Esophagus squamous epithelium (tissue), 5 donors: ENCODE results near the gene IMMP2L. TPM values are rescaled to one million over a fixed set of nuclear protein-coding genes. Genes with fewer than 3 reads are reported as not detected.

ENCODE experiments used
- DNase-seq: peaks from one replicate; lab custom pipeline; 2025; lab: John Stamatoyannopoulos, UW
- H3K27ac ChIP-seq, 4 donors: fragments of 200-600 bp; sonication (generic); one replicate each; pipeline ENCODE4 v1.5.1; 2016 to 2019; ENCODE audit warnings: mild to moderate bottlenecking in 1 of 4
- H3K27me3 ChIP-seq, 4 donors: fragments of 200-600 bp; sonication (generic); 1 replicate in 3 of 4; 2 replicates in 1 of 4; pipeline versions ENCODE4 v1.5.1 to v1.6.0; 2017 to 2021; ENCODE audit warnings: antibody characterized with exemption in 1 of 4
- H3K36me3 ChIP-seq, 3 donors: fragments of 200-600 bp; sonication (generic); one replicate each; pipeline ENCODE4 v1.5.1; 2016 to 2019
- H3K4me1 ChIP-seq, 3 donors: fragments of 200-600 bp; sonication (generic); one replicate each; pipeline ENCODE4 v1.5.1; 2017 to 2019
- H3K4me3 ChIP-seq, 4 donors: fragments of 200-600 bp; sonication (generic); 1 replicate in 3 of 4; 2 replicates in 1 of 4; pipeline ENCODE4 v1.5.1; 2016 to 2019; ENCODE audit warnings: mild to moderate bottlenecking in 2 of 4, moderate library complexity in 1 of 4
- H3K9me3 ChIP-seq, 3 donors: fragments of 200-600 bp; sonication (generic); one replicate each; pipeline ENCODE4 v1.5.1; 2016 to 2019
- POLR2A ChIP-seq, 4 donors: fragments of 450-650 bp; IDR thresholded peaks; one replicate each; pipeline ENCODE4 v1.6.1; 2017; ENCODE audit warnings: antibody characterized with exemption in 4 of 4, mild to moderate bottlenecking in 4 of 4, moderate library complexity in 3 of 4
- WGBS, 2 donors: methylation state at CpG; one replicate each; pipeline ENCODE4 v1.1.5; 2018; 5-methylcytosine and 5-hydroxymethylcytosine counted together
- intact Hi-C: fragments of 100-400 bp; cut with DNase I; formaldehyde crosslinking; loops from one replicate; pipeline ENCODE4 v1.15.0; 2022
- total RNA-seq, 4 donors: library from RNA; depleted of rRNA; stranded (reverse); fragments of >200 nt; gene quantifications; one replicate each; pipeline ENCODE4 v1.1.0, GENCODE V29; 2016
- TF ChIP-seq, protein P1 (sequence below), 6 experiments: fragments of 450-650 bp in 4 of 6; fragments of 200-600 bp in 2 of 6; sonication (generic) in 2 of 6; IDR thresholded peaks; one replicate each; pipeline ENCODE4 v1.5.1; 2016 to 2019; ENCODE audit warnings: antibody characterized with exemption in 6 of 6, mild to moderate bottlenecking in 4 of 6, moderate library complexity in 4 of 6
- donor health status: DM: yes; HTN: yes; CAD: no.

The IMMP2L gene
- total RNA-seq, 4 donors from 2014 or later = 1.6 to 21.7 (median 5.4) TPM

DNA sequence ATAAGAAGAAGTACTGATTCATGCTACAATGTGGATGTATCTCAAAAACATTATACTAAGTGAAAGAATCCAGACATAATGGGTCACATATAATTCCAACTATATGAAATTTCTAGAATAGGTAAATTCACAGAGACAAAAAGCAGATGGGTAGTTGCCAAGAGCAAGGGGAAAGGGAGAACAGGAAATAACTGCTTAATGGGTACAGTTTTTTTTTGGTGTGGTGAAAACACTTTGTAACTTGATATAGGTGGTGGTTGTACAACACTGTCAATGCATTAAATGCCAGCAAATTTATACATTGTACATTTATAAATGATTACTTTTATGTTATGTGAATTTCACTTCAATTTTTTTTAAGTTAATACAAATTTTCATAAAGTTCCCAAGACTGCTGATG lies 490.7 kb downstream of the IMMP2L start:
- intact Hi-C loops = no loop called here
- Histone ChIP-seq H3K4me3 (no peak overlapping the region), H3K9me3 (no peaks in the 10 kb centered on the region), H3K36me3 (no peaks in the 10 kb centered on the region), H3K4me1 (peaks cover 0 to 7% (median 0%) of the 10 kb centered on the region in 3 donors), H3K27ac (no peak overlapping the region), H3K27me3 (no peaks in the 10 kb centered on the region)
- no peak for TF ChIP-seq POLR2A (IDR thresholded peaks at IDR 0.05)
- TF ChIP-seq, protein P1, sequence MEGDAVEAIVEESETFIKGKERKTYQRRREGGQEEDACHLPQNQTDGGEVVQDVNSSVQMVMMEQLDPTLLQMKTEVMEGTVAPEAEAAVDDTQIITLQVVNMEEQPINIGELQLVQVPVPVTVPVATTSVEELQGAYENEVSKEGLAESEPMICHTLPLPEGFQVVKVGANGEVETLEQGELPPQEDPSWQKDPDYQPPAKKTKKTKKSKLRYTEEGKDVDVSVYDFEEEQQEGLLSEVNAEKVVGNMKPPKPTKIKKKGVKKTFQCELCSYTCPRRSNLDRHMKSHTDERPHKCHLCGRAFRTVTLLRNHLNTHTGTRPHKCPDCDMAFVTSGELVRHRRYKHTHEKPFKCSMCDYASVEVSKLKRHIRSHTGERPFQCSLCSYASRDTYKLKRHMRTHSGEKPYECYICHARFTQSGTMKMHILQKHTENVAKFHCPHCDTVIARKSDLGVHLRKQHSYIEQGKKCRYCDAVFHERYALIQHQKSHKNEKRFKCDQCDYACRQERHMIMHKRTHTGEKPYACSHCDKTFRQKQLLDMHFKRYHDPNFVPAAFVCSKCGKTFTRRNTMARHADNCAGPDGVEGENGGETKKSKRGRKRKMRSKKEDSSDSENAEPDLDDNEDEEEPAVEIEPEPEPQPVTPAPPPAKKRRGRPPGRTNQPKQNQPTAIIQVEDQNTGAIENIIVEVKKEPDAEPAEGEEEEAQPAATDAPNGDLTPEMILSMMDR (IDR thresholded peaks at IDR 0.05) = no peak
- DNase-seq = no peak

DNA sequence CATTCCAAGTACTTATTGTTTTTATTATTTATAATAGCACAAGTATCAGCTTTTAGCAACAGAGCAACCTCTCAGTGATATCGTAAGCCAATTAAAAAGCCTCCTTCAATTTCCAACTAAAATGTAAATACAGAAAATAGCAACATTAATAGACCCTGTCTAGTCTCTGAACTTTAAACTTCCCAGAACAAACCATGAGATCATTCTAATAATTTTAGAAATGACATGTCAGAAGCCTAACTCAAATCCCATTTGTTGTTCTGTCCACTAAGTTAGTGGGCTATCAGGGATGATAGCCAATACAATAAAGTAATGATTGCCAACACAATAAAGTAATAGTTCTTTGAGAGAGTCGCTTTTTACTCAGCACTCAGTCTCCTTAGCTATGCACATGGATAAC lies 493.7 kb downstream of the IMMP2L start:
- Histone ChIP-seq H3K4me3 (no peak overlapping the region), H3K4me1 (no peaks in the 10 kb centered on the region), H3K27me3 (no peaks in the 10 kb centered on the region), H3K27ac (no peak overlapping the region), H3K9me3 (peaks cover 0 to under 1% (median 0%) of the 10 kb centered on the region in 3 donors), H3K36me3 (no peaks in the 10 kb centered on the region)
- no peak for TF ChIP-seq POLR2A (IDR thresholded peaks at IDR 0.05)
- TF ChIP-seq, protein P1 (IDR thresholded peaks at IDR 0.05) = no peak
- intact Hi-C loops = no loop called here
- no peak for DNase-seq
- WGBS, 2 donors = 73 to 75% methylated on average over 2 of the region's 2 CpGs

DNA sequence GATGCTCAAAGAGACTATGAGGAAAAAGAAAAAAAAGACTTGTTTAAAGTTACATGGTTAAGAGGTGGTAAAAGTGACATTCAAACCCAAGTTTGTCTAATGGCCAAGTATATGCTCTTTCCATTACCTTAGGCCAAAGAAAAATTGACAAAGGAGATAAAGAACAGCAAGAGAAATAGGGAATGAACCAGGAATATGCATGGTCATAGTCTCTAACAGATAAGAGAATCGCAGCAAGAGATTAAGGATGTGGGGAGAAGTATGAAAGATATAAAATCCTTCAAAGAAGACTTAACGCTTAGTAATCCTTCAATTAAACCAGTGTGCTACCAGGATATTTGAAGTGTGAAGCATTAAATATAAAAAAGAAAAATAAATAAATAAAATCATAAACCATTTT lies 494.6 kb downstream of the IMMP2L start:
- H3K4me3 ChIP-seq = no peak overlapping the region
- DNase-seq = no peak
- peaks cover 0 to 10% (median 0%) of the 10 kb centered on the region in 3 donors for H3K9me3 ChIP-seq
- intact Hi-C loops = no loop called here
- no peak overlapping the region for H3K27ac ChIP-seq
- TF ChIP-seq POLR2A (IDR thresholded peaks at IDR 0.05) = no peak
- TF ChIP-seq, protein P1 (IDR thresholded peaks at IDR 0.05) = no peak
- no peaks in the 10 kb centered on the region for H3K27me3 ChIP-seq
- no peaks in the 10 kb centered on the region for H3K4me1 ChIP-seq
- 86 to 94% methylated on average over 2 of the region's 2 CpGs for WGBS, 2 donors
- H3K36me3 ChIP-seq = no peaks in the 10 kb centered on the region

DNA sequence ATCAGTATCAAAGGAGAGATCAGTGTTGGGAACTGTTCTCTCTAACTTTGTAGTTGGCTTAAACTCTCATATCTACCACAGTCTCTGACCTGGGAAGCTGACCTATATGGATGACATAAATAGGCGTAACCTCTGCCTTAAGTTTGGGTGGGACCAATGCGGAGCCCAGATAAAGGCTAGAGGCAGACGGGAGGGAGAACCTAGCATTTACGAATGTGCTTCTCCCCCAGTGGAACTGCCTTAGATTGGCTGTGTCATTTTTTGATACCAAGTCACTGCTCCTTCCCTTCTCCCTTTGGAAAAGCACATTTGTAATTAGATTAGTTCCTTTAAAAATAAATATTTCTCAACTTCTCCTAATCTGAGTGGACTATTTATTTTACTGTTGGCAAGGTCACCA lies 495.0 kb downstream of the IMMP2L start:
- Histone ChIP-seq H3K4me1 (no peaks in the 10 kb centered on the region), H3K27ac (no peak overlapping the region), H3K36me3 (no peaks in the 10 kb centered on the region), H3K27me3 (no peaks in the 10 kb centered on the region), H3K4me3 (no peak overlapping the region), H3K9me3 (peaks cover 0 to 12% (median 0%) of the 10 kb centered on the region in 3 donors)
- intact Hi-C loops = no loop called here
- no peak for DNase-seq
- TF ChIP-seq, protein P1 (IDR thresholded peaks at IDR 0.05) = no peak
- no peak for TF ChIP-seq POLR2A (IDR thresholded peaks at IDR 0.05)
- WGBS, 2 donors = 88 to 96% methylated on average over 4 of the region's 4 CpGs

DNA sequence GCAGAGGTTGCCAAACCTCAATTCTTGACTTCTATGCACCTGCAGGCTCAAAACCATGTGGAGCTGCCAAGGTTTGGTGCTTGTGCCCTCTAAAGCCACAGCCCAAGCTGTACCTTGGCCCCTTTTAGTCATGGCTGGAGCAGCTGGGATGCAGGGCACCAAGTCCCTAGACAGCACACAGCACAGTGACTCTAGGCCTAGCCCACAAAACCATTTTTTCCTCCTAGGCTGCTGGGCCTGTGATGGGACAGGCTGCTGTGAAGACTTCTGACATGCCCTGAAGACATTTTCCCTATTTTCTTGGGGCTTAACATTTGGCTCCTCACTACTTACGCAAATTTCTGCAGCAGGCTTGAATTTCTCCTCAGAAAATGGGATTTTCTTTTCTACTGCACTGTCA lies 499.1 kb downstream of the IMMP2L start:
- Histone ChIP-seq H3K27me3 (no peaks in the 10 kb centered on the region), H3K4me1 (no peaks in the 10 kb centered on the region), H3K4me3 (no peak overlapping the region), H3K9me3 (peaks cover 0 to 12% (median 0%) of the 10 kb centered on the region in 3 donors), H3K27ac (no peak overlapping the region), H3K36me3 (no peaks in the 10 kb centered on the region)
- intact Hi-C loops = no loop called here
- 91 to 100% methylated on average over 1 of the region's 1 CpG for WGBS, 2 donors
- DNase-seq = no peak
- TF ChIP-seq, protein P1 (IDR thresholded peaks at IDR 0.05) = no peak
- TF ChIP-seq POLR2A (IDR thresholded peaks at IDR 0.05) = no peak
